GM13976 (cell line): Measurements from ENCODE around the gene L2HGDH.

Source experiments
- DNase-seq: peaks from one replicate; pipeline ENCODE4 v3.0.0; 2012; ENCODE audit warnings: low spot score
- CTCF ChIP-seq: IDR thresholded peaks from 2 replicates; pipeline ENCODE4 v1.5.1; 2012; ENCODE audit warnings: borderline replicate concordance, mild to moderate bottlenecking; ENCODE audit not compliant: insufficient read depth; ENCODE audit errors: extremely low read depth, missing control alignments, control extremely low read depth
- in situ Hi-C: fragments of 300-500 bp; cut with MboI; formaldehyde crosslinking; loops from one replicate; pipeline ENCODE4 v1.12.0; 2022; ENCODE audit warnings: low sequenced_read_pairs, mixed read lengths, inconsistent platforms; ENCODE audit not compliant: unreplicated experiment

Gene L2HGDH

GRCh38 chr14:50299585-50299984 is 12.4 kb downstream of the L2HGDH start:
- in situ Hi-C loops, result no loop called here
- TF ChIP-seq CTCF, result no peak
- DNase-seq, result no peak

GRCh38 chr14:50290306-50290705 is 21.7 kb downstream of the L2HGDH start:
- DNase-seq, result no peak
- no peak for TF ChIP-seq CTCF
- in situ Hi-C loops, result no loop called here

- TF ChIP-seq CTCF, result no peak
These were observed 23.9 kb downstream of the L2HGDH start for GRCh38 chr14:50288146-50288545.

GRCh38 chr14:50285861-50286260 is 26.2 kb downstream of the L2HGDH start:
- in situ Hi-C loops, result no loop called here
- no peak for TF ChIP-seq CTCF
- DNase-seq, result no peak

More at GRCh38 chr14:50288146-50288545, 23.9 kb downstream of the L2HGDH start:
- in situ Hi-C loops, result no loop called here
- no peak for DNase-seq

GRCh38 chr14:50272498-50272897 is 39.5 kb downstream of the L2HGDH start:
- no peak for DNase-seq
- in situ Hi-C loops, result no loop called here
- TF ChIP-seq CTCF, result no peak

- no peak for TF ChIP-seq CTCF
- no peak for DNase-seq
- in situ Hi-C loops, result no loop called here
These were observed 41.1 kb downstream of the L2HGDH start for GRCh38 chr14:50270932-50271331.

GRCh38 chr14:50265029-50265428 is 47.0 kb downstream of the L2HGDH start:
- no peak for DNase-seq
- no peak for TF ChIP-seq CTCF
- in situ Hi-C loops, result no loop called here
